Measurements from ENCODE around the gene ALKBH1. TPM values are rescaled to one million over a fixed set of nuclear protein-coding genes. Genes with fewer than 3 reads are reported as not detected.

The ALKBH1 gene
- polyA plus RNA-seq, 1 donor (not counting 4 experiments of a cell fraction or from before 2014, with no cell fraction given) = 13.0 TPM

DNA sequence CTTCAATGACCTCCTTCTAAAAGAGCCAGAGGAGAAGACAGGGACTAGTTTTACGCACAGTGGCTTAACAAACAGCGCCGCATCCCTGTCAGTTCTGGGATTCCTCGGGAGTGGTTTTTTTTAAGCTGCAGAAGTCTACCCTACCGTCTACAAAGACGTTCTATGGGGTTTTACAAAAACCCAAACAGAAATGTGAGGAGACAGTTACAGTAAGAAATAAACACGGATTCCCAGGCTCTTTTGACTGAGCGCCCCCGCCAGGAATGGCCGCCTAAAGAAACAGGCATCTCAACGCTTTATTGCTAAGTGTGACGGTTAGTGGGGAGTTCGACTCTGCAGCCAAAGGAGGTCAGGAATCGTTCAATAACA, 484 bp downstream of the ALKBH1 start:
- Histone ChIP-seq H3K4me1 (ENCODE audit: control insufficient read depth, extremely low read depth, insufficient read depth, low read length) (peaks cover 16% of the 10 kb centered on the region), H3K4me3 (ENCODE audit: control insufficient read depth in 2 of 3, extremely low read depth in 1 of 3, insufficient read depth in 2 of 3, low read depth in 1 of 3, low read length in 3 of 3) (peak overlapping the region; percentile 79 to 99 (median 85)), H3K79me2 (ENCODE audit: control insufficient read depth, insufficient read depth, low read length) (peaks cover 76% of the 10 kb centered on the region), H3K9me1 (ENCODE audit: control insufficient read depth, extremely low read depth, insufficient read depth, low read length) (no peaks in the 10 kb centered on the region), H3K9ac (ENCODE audit: control insufficient read depth, extremely low read depth, insufficient read depth, low read length) (peak overlapping the region; percentile 91), H3K4me2 (ENCODE audit: control insufficient read depth, extremely low read depth, insufficient read depth, low read depth, low read length) (peak overlapping the region; percentile 86), H3K27ac (ENCODE audit: control insufficient read depth, insufficient read depth, low read length) (peak overlapping the region; percentile 81), H3K27me3 (ENCODE audit: control insufficient read depth, extremely low read depth, insufficient read depth, low read length) (no peaks in the 10 kb centered on the region), H4K20me1 (ENCODE audit: control insufficient read depth, extremely low read depth, insufficient read depth, low read length) (no peaks in the 10 kb centered on the region), H3K9me3 (ENCODE audit: control insufficient read depth, low read depth, low read length) (no peaks in the 10 kb centered on the region), H2AFZ (ENCODE audit: control insufficient read depth, low read length) (peak overlapping the region; percentile 99), H3K36me3 (ENCODE audit: control insufficient read depth in 2 of 2, extremely low read depth in 1 of 2, insufficient read depth in 2 of 2, low read length in 2 of 2) (peaks cover 4 to 13% of the 10 kb centered on the region in 2 experiments)
- FAIRE-seq (no peak), DNase-seq (ENCODE audit: low read depth, low spot score) (no peak)
- TF ChIP-seq, protein P1, sequence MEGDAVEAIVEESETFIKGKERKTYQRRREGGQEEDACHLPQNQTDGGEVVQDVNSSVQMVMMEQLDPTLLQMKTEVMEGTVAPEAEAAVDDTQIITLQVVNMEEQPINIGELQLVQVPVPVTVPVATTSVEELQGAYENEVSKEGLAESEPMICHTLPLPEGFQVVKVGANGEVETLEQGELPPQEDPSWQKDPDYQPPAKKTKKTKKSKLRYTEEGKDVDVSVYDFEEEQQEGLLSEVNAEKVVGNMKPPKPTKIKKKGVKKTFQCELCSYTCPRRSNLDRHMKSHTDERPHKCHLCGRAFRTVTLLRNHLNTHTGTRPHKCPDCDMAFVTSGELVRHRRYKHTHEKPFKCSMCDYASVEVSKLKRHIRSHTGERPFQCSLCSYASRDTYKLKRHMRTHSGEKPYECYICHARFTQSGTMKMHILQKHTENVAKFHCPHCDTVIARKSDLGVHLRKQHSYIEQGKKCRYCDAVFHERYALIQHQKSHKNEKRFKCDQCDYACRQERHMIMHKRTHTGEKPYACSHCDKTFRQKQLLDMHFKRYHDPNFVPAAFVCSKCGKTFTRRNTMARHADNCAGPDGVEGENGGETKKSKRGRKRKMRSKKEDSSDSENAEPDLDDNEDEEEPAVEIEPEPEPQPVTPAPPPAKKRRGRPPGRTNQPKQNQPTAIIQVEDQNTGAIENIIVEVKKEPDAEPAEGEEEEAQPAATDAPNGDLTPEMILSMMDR (optimal IDR thresholded peaks at IDR 0.05 in 1 of 3, IDR thresholded peaks at IDR 0.05 in 1 of 3, conservative IDR thresholded peaks at IDR 0.05 in 1 of 3; ENCODE audit: extremely low read depth in 1 of 3, insufficient read depth in 2 of 3, low read length in 3 of 3) = peak; percentile 39 to 54 (median 51)
- TF ChIP-seq EZH2 (IDR thresholded peaks at IDR 0.05; ENCODE audit: low read length) = no peak
- dilution Hi-C loops (cut with MboI; ENCODE audit: extremely low pct_ligation_motif_present, low sequenced_read_pairs) = no loop called here

DNA sequence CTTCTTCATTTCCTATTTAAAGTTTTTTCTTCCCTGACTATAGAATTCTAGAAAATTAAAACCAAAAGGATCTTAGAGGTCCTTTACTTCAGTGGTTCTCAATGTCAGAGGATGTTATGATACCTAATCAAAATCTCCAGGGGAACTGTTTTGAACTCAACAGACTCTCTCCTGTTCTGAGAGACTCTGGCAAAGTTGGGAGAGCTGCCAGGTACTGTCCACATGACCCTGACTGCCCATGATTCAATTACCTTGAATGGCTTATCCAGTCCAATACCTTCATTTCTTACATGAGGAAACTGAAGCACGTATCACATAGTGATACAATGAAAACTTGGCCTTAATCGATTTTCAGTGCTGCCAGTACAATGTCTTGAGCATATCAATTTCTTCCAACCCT, 16.6 kb downstream of the ALKBH1 start:
- no peak for FAIRE-seq
- H4K20me1 ChIP-seq (ENCODE audit: control insufficient read depth, extremely low read depth, insufficient read depth, low read length) = no peaks in the 10 kb centered on the region
- no peak overlapping the region for H3K27ac ChIP-seq (ENCODE audit: control insufficient read depth, insufficient read depth, low read length)
- TF ChIP-seq EZH2 (IDR thresholded peaks at IDR 0.05; ENCODE audit: low read length) = no peak
- TF ChIP-seq, protein P1 (optimal IDR thresholded peaks at IDR 0.05 in 1 of 3, IDR thresholded peaks at IDR 0.05 in 1 of 3, conservative IDR thresholded peaks at IDR 0.05 in 1 of 3; ENCODE audit: extremely low read depth in 1 of 3, insufficient read depth in 2 of 3, low read length in 3 of 3) = no peak
- dilution Hi-C loops (cut with MboI; ENCODE audit: extremely low pct_ligation_motif_present, low sequenced_read_pairs) = no loop called here
- no peak overlapping the region for H2AFZ ChIP-seq (ENCODE audit: control insufficient read depth, low read length)
- H3K36me3 ChIP-seq (ENCODE audit: control insufficient read depth in 2 of 2, extremely low read depth in 1 of 2, insufficient read depth in 2 of 2, low read length in 2 of 2) = peaks cover 0 to 6% of the 10 kb centered on the region in 2 experiments
- no peaks in the 10 kb centered on the region for H3K79me2 ChIP-seq (ENCODE audit: control insufficient read depth, insufficient read depth, low read length)
- no peak overlapping the region for H3K4me3 ChIP-seq (ENCODE audit: control insufficient read depth in 2 of 3, extremely low read depth in 1 of 3, insufficient read depth in 2 of 3, low read depth in 1 of 3, low read length in 3 of 3)
- H3K4me1 ChIP-seq (ENCODE audit: control insufficient read depth, extremely low read depth, insufficient read depth, low read length) = no peaks in the 10 kb centered on the region
- no peak overlapping the region for H3K9ac ChIP-seq (ENCODE audit: control insufficient read depth, extremely low read depth, insufficient read depth, low read length)
- DNase-seq (ENCODE audit: low read depth, low spot score) = no peak
- H3K4me2 ChIP-seq (ENCODE audit: control insufficient read depth, extremely low read depth, insufficient read depth, low read depth, low read length) = no peak overlapping the region
- no peaks in the 10 kb centered on the region for H3K9me3 ChIP-seq (ENCODE audit: control insufficient read depth, low read depth, low read length)
- H3K27me3 ChIP-seq (ENCODE audit: control insufficient read depth, extremely low read depth, insufficient read depth, low read length) = no peaks in the 10 kb centered on the region
- H3K9me1 ChIP-seq (ENCODE audit: control insufficient read depth, extremely low read depth, insufficient read depth, low read length) = no peaks in the 10 kb centered on the region
